Stomach (tissue), 19 donors: ENCODE data around the gene BLTP3B. TPM values are rescaled to one million over a fixed set of nuclear protein-coding genes. Genes with fewer than 3 reads are reported as not detected.
"Not testable (repeated sequence)": the region's sequence is repeated elsewhere in the genome, so short reads cannot be mapped to it uniquely, and the experiment has no call there.

Source experiments
- DNase-seq, 2 donors: peaks; one replicate each; pipeline versions ENCODE4 v3.0.0 to v3.0.0-alpha.2; 2013 to 2019
- H3K27ac ChIP-seq, 5 donors: fragments of 200-600 bp in 4 of 5; sonication (generic) in 4 of 5; one replicate each; pipeline ENCODE4 v1.5.1; 2013 to 2019; ENCODE audit warnings: mild to moderate bottlenecking in 1 of 5, moderate library complexity in 1 of 5
- H3K27me3 ChIP-seq, 3 donors: fragments of 200-600 bp; sonication (generic); one replicate each; pipeline ENCODE4 v1.5.1; 2017 to 2019; ENCODE audit warnings: mixed run types in 1 of 3
- H3K36me3 ChIP-seq, 4 donors: fragments of 200-600 bp; sonication (generic); 1 replicate in 3 of 4; 2 replicates in 1 of 4; pipeline ENCODE4 v1.5.1; 2016 to 2019
- H3K4me1 ChIP-seq, 4 donors: fragments of 200-600 bp; sonication (generic); one replicate each; pipeline ENCODE4 v1.5.1; 2016 to 2019
- H3K4me3 ChIP-seq, 4 donors: fragments of 200-600 bp; sonication (generic) in 3 of 4; one replicate each; pipeline ENCODE4 v1.5.1; 2016 to 2019; ENCODE audit warnings: mild to moderate bottlenecking in 1 of 4
- H3K9me3 ChIP-seq, 4 donors: fragments of 200-600 bp; sonication (generic); one replicate each; pipeline ENCODE4 v1.5.1; 2016 to 2019
- CTCF ChIP-seq, 7 experiments: fragments of 450-650 bp in 4 of 7; fragments of 200-600 bp in 3 of 7; sonication (generic) in 3 of 7; IDR thresholded peaks; one replicate each; pipeline ENCODE4 v1.5.1; 2016 to 2019; ENCODE audit warnings: antibody characterized with exemption in 7 of 7, control low read depth in 2 of 7, mild to moderate bottlenecking in 1 of 7
- EP300 ChIP-seq: sonication (generic); formaldehyde crosslinking; IDR thresholded peaks from one replicate; pipeline ENCODE4 v1.6.1; 2017; ENCODE audit warnings: antibody characterized with exemption
- POLR2A ChIP-seq, 4 donors: fragments of 450-650 bp; IDR thresholded peaks; one replicate each; pipeline ENCODE4 v1.6.1; 2016; ENCODE audit warnings: antibody characterized with exemption in 4 of 4, control low read depth in 2 of 4, mild to moderate bottlenecking in 1 of 4, moderate library complexity in 1 of 4
- POLR2AphosphoS5 ChIP-seq, 3 donors: sonication (generic); formaldehyde crosslinking; IDR thresholded peaks; one replicate each; pipeline ENCODE4 v1.6.1; 2016; ENCODE audit warnings: antibody characterized with exemption in 3 of 3
- WGBS, 5 donors: extraction: QIAGEN DNeasy Blood & Tissue Kit in 3 of 5; methylation state at CpG; one replicate each; pipeline versions ENCODE4 v1.1.5 to v1.1.7; 2013 to 2018; 5-methylcytosine and 5-hydroxymethylcytosine counted together
- intact Hi-C: fragments of 100-400 bp; cut with DNase I; formaldehyde crosslinking; loops from one replicate; pipeline ENCODE4 v1.15.1; 2023; ENCODE audit warnings: low total_unique reads
- long read RNA-seq, 10 donors: transcript quantifications; one replicate each; lab custom pipeline, GENCODE V29; 2026
- polyA plus RNA-seq, 3 donors: library from polyadenylated mRNA; stranded (reverse); fragments of 200-250 nt; gene quantifications; one replicate each; pipeline ENCODE4 v1.2.3, GENCODE V29; 2013
- total RNA-seq, 5 donors: library from RNA; depleted of rRNA; stranded (reverse); fragments of >200 nt; gene quantifications; one replicate each; pipeline versions ENCODE4 v1.1.0 to v1.2.3, GENCODE V29; 2014 to 2016
- donor health status: healthy with polysubstance abuse.
- donor health status: Bipolar disorder and iron deficiency.
- donor health status: healthy.

BLTP3B gene, protein sequence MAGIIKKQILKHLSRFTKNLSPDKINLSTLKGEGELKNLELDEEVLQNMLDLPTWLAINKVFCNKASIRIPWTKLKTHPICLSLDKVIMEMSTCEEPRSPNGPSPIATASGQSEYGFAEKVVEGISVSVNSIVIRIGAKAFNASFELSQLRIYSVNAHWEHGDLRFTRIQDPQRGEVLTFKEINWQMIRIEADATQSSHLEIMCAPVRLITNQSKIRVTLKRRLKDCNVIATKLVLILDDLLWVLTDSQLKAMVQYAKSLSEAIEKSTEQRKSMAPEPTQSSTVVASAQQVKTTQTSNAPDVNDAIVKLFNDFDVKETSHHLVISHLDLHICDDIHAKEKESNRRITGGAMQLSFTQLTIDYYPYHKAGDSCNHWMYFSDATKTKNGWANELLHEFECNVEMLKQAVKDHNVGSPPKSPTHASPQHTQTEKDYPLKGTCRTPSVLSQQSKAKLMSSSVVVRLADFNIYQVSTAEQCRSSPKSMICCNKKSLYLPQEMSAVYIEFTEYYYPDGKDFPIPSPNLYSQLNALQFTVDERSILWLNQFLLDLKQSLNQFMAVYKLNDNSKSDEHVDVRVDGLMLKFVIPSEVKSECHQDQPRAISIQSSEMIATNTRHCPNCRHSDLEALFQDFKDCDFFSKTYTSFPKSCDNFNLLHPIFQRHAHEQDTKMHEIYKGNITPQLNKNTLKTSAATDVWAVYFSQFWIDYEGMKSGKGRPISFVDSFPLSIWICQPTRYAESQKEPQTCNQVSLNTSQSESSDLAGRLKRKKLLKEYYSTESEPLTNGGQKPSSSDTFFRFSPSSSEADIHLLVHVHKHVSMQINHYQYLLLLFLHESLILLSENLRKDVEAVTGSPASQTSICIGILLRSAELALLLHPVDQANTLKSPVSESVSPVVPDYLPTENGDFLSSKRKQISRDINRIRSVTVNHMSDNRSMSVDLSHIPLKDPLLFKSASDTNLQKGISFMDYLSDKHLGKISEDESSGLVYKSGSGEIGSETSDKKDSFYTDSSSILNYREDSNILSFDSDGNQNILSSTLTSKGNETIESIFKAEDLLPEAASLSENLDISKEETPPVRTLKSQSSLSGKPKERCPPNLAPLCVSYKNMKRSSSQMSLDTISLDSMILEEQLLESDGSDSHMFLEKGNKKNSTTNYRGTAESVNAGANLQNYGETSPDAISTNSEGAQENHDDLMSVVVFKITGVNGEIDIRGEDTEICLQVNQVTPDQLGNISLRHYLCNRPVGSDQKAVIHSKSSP (N-terminal part only)
- total RNA-seq (10 to 100 TPM; 13.9 to 62.6 (median 35.3) TPM), polyA plus RNA-seq (10 to 100 TPM in 1 of 3 donors, 1 to 10 TPM in 2; 4.7 to 10.3 (median 6.6) TPM)
- long read RNA-seq, donor 1: 0 reads
- long read RNA-seq, donor 2, full-length matches to known transcripts: 1 of 1 reads
- long read RNA-seq, donor 2, partial matches to known transcripts: 0 of 1 reads
- long read RNA-seq, donor 2, other reads (novel, unspliced or antisense): 0 of 1 reads
- long read RNA-seq, donor 3: 0 reads
- long read RNA-seq, donor 4: 0 reads
- long read RNA-seq, donor 5: 0 reads
- long read RNA-seq, donor 6: 0 reads
- long read RNA-seq, donor 7: 0 reads
- long read RNA-seq, donor 8: 0 reads
- long read RNA-seq, donor 9: 0 reads
- long read RNA-seq, donor 10: 0 reads

DNA sequence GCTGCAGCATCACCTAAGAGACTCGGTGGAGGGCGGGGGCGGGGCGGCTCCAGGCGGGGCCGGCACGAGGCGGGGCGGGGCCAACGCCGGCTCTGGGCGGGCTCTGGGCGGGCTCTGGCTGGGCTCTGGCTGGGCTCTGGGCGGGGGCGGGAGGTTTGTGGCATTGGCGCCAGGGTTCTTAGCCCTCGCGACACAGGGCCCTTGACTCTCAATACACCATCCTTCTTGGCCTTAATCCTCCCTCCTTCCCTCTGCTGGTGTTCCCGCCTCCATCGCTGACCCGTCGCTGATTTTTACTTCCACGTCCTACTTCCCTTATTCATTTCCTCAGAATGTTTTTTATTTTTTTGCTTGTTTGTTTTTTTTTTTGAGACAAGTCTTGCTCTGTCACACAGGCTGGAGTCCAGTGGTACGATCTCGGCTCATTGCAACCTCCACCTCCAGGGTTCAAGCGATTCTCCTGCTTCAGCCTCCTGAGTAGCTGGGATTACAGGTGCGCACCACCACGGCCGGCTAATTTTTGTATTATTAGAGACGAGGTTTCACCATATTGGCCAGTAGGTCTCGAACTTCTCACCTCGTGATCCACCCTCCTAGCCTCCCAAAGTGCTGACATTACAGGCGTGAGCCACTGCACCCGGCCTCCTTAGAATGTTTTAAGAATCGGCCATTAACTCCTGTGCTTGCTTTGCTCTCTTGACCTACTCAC, at the start of gene BLTP3B:
Gene BLTP3B (minus strand): TSS at position 24 of the 709 bp plus-strand sequence. CDS start 239 bp downstream, outside the sequence.
- Histone ChIP-seq H3K9me3 (no peaks in the 10 kb centered on the region), H3K4me1 (peaks cover 3 to 42% (median 24%) of the 10 kb centered on the region in 4 donors), H3K36me3 (no peaks in the 10 kb centered on the region), H3K27ac (peak within 1 kb of the TSS; percentile 95 to 99 (median 97)), H3K4me3 (peak within 1 kb of the TSS; percentile 65 to 96 (median 93)), H3K27me3 (no peaks in the 10 kb centered on the region)
- WGBS, 5 donors: 24 to 38% (median 32%) methylated on average over 23 to 35 of the region's 35 CpGs
- peak in 1 of 3 donors; percentile 1 for TF ChIP-seq POLR2AphosphoS5 (IDR thresholded peaks at IDR 0.05)
- no peak for TF ChIP-seq EP300
- TF ChIP-seq POLR2A (IDR thresholded peaks at IDR 0.05): no peak
- no peak for TF ChIP-seq CTCF (IDR thresholded peaks at IDR 0.05)
- intact Hi-C loops: no loop called here
- peak; percentile 94 to 97 for DNase-seq

- DNase-seq: no peak
- 86 to 96% (median 92%) methylated on average over 11 to 13 of the region's 13 CpGs for WGBS, 5 donors
- Histone ChIP-seq H3K36me3 (peaks cover 0 to 14% (median 8%) of the 10 kb centered on the region in 4 donors), H3K9me3 (no peaks in the 10 kb centered on the region), H3K4me3 (no peak overlapping the region), H3K27me3 (no peaks in the 10 kb centered on the region), H3K4me1 (peaks cover 3 to 18% (median 10%) of the 10 kb centered on the region in 4 donors), H3K27ac (no peak overlapping the region)
- intact Hi-C loops: no loop called here
- TF ChIP-seq EP300: no peak
- TF ChIP-seq CTCF (IDR thresholded peaks at IDR 0.05): no peak
- no peak for TF ChIP-seq POLR2AphosphoS5 (IDR thresholded peaks at IDR 0.05)
- no peak for TF ChIP-seq POLR2A (IDR thresholded peaks at IDR 0.05)
Observed at GRCh38 chr12:100189636-100190394, 47.1 kb upstream of the BLTP3B start.

DNA sequence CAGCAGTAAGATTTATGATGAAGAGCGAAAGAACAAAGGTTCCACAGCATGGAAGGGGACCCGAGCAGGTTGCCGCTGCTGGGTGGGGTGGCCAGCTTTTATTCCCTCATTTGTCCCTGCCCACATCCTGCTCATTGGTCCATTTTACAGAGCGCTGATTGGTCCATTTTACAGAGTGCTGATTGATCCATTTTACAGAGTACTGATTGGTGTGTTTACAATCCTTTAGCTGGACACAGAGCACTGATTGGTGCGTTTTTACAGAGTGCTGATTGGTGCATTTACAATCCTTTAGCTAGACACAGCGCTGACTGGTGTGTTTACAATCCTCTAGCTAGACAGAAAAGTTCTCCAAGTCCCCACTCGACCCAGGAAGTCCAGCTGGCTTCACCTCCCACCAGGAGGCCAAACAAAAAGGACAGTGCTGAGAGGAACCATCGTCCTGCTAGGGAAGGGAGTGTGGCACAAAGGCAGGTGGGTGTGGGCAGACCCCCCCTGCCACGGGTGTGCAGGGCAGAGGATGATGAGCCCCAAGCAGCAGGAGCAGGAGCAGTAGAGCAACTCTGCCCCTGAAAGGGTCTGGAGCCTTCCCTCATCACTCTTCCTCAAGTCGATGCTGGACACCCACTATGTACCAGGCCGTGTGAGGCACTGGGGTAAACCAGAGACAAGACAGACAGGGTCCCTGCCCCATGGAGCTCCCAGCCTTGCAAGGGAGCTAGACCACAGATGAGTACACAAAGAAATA, 46.4 kb upstream of the BLTP3B start:
- intact Hi-C loops, DNase-seq, H3K4me3 ChIP-seq, H3K27me3 ChIP-seq, H3K9me3 ChIP-seq, H3K27ac ChIP-seq: not testable (repeated sequence)
- Histone ChIP-seq H3K4me1 (peaks cover 3 to 23% (median 10%) of the 10 kb centered on the region in 4 donors), H3K36me3 (peaks cover 0 to 12% (median 3%) of the 10 kb centered on the region in 4 donors)
- WGBS, 5 donors: 85 to 94% (median 93%) methylated on average over 11 of the region's 11 CpGs
